ENCODE measurements around the gene SLC13A5. TPM values are rescaled to one million over a fixed set of nuclear protein-coding genes. Genes with fewer than 3 reads are reported as not detected.

SLC13A5 gene
- total RNA-seq, 1 donor from 2014 or later = not detected

- TF ChIP-seq CTCF (IDR thresholded peaks at IDR 0.05; ENCODE audit: partially characterized antibody, unreplicated experiment) = no peak
- Mint-ChIP-seq H3K4me1 (ENCODE audit: low read depth, unreplicated experiment) (no peaks in the 10 kb centered on the region), H3K36me3 (ENCODE audit: unreplicated experiment) (peaks cover 4% of the 10 kb centered on the region), H3K27me3 (ENCODE audit: unreplicated experiment) (peaks cover 6% of the 10 kb centered on the region), H3K4me3 (ENCODE audit: unreplicated experiment) (no peak overlapping the region), H3K9me3 (ENCODE audit: unreplicated experiment) (no peaks in the 10 kb centered on the region), H3K27ac (ENCODE audit: unreplicated experiment) (no peak overlapping the region)
- no peak for DNase-seq
These were observed 43.5 kb downstream of the SLC13A5 start for GRCh38 chr17:6669479-6670212.

- Mint-ChIP-seq H3K9me3 (ENCODE audit: unreplicated experiment) (no peaks in the 10 kb centered on the region), H3K27ac (ENCODE audit: unreplicated experiment) (no peak overlapping the region), H3K4me1 (ENCODE audit: low read depth, unreplicated experiment) (no peaks in the 10 kb centered on the region), H3K4me3 (ENCODE audit: unreplicated experiment) (no peak overlapping the region), H3K36me3 (ENCODE audit: unreplicated experiment) (peaks cover 4% of the 10 kb centered on the region), H3K27me3 (ENCODE audit: unreplicated experiment) (peaks cover 6% of the 10 kb centered on the region)
- TF ChIP-seq CTCF (IDR thresholded peaks at IDR 0.05; ENCODE audit: partially characterized antibody, unreplicated experiment) = no peak
- DNase-seq = no peak
These were observed 44.3 kb downstream of the SLC13A5 start for GRCh38 chr17:6668727-6669425.

- Mint-ChIP-seq H3K9me3 (ENCODE audit: unreplicated experiment) (no peaks in the 10 kb centered on the region), H3K4me3 (ENCODE audit: unreplicated experiment) (no peak overlapping the region), H3K36me3 (ENCODE audit: unreplicated experiment) (peaks cover 4% of the 10 kb centered on the region), H3K4me1 (ENCODE audit: low read depth, unreplicated experiment) (no peaks in the 10 kb centered on the region), H3K27ac (ENCODE audit: unreplicated experiment) (no peak overlapping the region), H3K27me3 (ENCODE audit: unreplicated experiment) (peaks cover 6% of the 10 kb centered on the region)
- no peak for TF ChIP-seq CTCF (IDR thresholded peaks at IDR 0.05; ENCODE audit: partially characterized antibody, unreplicated experiment)
- no peak for DNase-seq
These were observed 45.0 kb downstream of the SLC13A5 start for GRCh38 chr17:6668219-6668618.

- Mint-ChIP-seq H3K36me3 (ENCODE audit: unreplicated experiment) (peaks cover 4% of the 10 kb centered on the region), H3K4me1 (ENCODE audit: low read depth, unreplicated experiment) (no peaks in the 10 kb centered on the region), H3K4me3 (ENCODE audit: unreplicated experiment) (no peak overlapping the region), H3K27ac (ENCODE audit: unreplicated experiment) (no peak overlapping the region), H3K9me3 (ENCODE audit: unreplicated experiment) (no peaks in the 10 kb centered on the region), H3K27me3 (ENCODE audit: unreplicated experiment) (peaks cover 6% of the 10 kb centered on the region)
- DNase-seq = no peak
- no peak for TF ChIP-seq CTCF (IDR thresholded peaks at IDR 0.05; ENCODE audit: partially characterized antibody, unreplicated experiment)
These were observed 45.7 kb downstream of the SLC13A5 start for GRCh38 chr17:6667516-6667915.

GRCh38 chr17:6666557-6666956 lies 46.6 kb downstream of the SLC13A5 start:
- H3K27me3 Mint-ChIP-seq (ENCODE audit: unreplicated experiment) = peaks cover 7% of the 10 kb centered on the region
- H3K9me3 Mint-ChIP-seq (ENCODE audit: unreplicated experiment) = no peaks in the 10 kb centered on the region
- H3K4me3 Mint-ChIP-seq (ENCODE audit: unreplicated experiment) = no peak overlapping the region
- no peak for DNase-seq
- no peaks in the 10 kb centered on the region for H3K4me1 Mint-ChIP-seq (ENCODE audit: low read depth, unreplicated experiment)
- peaks cover 4% of the 10 kb centered on the region for H3K36me3 Mint-ChIP-seq (ENCODE audit: unreplicated experiment)
- H3K27ac Mint-ChIP-seq (ENCODE audit: unreplicated experiment) = no peak overlapping the region
- TF ChIP-seq CTCF (IDR thresholded peaks at IDR 0.05; ENCODE audit: partially characterized antibody, unreplicated experiment) = no peak

Measured in glutamatergic neuron (in vitro differentiated cells).